Lung (tissue), 12 donors: ENCODE measurements around the gene FANCD2. TPM values are rescaled to one million over a fixed set of nuclear protein-coding genes. Genes with fewer than 3 reads are reported as not detected.
A peak's percentile ranks its signal among the peaks of the same experiment; 100 is the strongest.
"Not testable (repeated sequence)": the region's sequence is repeated elsewhere in the genome, so short reads cannot be mapped to it uniquely, and the experiment has no call there.

Experiments used
- ATAC-seq: fragments of 200-7000 bp; cut with Tn5 transposase; one replicate; pipeline ENCODE4 v1.9.1; 2020; ENCODE audit warnings: moderate number of reproducible peaks; ENCODE audit not compliant: insufficient read depth, low FRiP score
- DNase-seq, 3 donors: peaks; one replicate each; pipeline ENCODE4 v3.0.0-alpha.2; 2013 to 2017
- H3K27ac ChIP-seq, 2 donors: one replicate each; pipeline ENCODE4 v1.5.1; 2013; ENCODE audit warnings: mild to moderate bottlenecking in 2 of 2, moderate library complexity in 2 of 2, control low read depth in 1 of 2, inconsistent platforms in 1 of 2, low read depth in 1 of 2, low read length in 1 of 2
- H3K27me3 ChIP-seq, 3 donors: one replicate each; pipeline ENCODE4 v1.5.1; 2013; ENCODE audit warnings: low read length in 2 of 3; ENCODE audit not compliant: control insufficient read depth in 3 of 3, insufficient read depth in 3 of 3
- H3K36me3 ChIP-seq, 4 donors: one replicate each; pipeline ENCODE4 v1.5.1; 2013; ENCODE audit warnings: low read length in 4 of 4, mild to moderate bottlenecking in 1 of 4, moderate library complexity in 1 of 4; ENCODE audit not compliant: control insufficient read depth in 4 of 4, insufficient read depth in 4 of 4
- H3K4me1 ChIP-seq, 5 donors: one replicate each; pipeline ENCODE4 v1.5.1; 2013; ENCODE audit warnings: low read length in 5 of 5, mild to moderate bottlenecking in 2 of 5, moderate library complexity in 1 of 5; ENCODE audit not compliant: control insufficient read depth in 5 of 5, insufficient read depth in 5 of 5
- H3K4me3 ChIP-seq: one replicate; pipeline ENCODE4 v1.5.1; 2013; ENCODE audit warnings: mild to moderate bottlenecking, control low read depth, moderate library complexity
- H3K9ac ChIP-seq, 2 donors: one replicate each; pipeline ENCODE4 v1.5.1; 2013; ENCODE audit warnings: low read length in 2 of 2, control low read depth in 1 of 2; ENCODE audit not compliant: insufficient read depth in 1 of 2
- H3K9me3 ChIP-seq, 4 donors: one replicate each; pipeline ENCODE4 v1.5.1; 2013; ENCODE audit warnings: low read length in 3 of 4, mild to moderate bottlenecking in 1 of 4, moderate library complexity in 1 of 4; ENCODE audit not compliant: control insufficient read depth in 4 of 4, insufficient read depth in 3 of 4
- CTCF ChIP-seq: IDR thresholded peaks from 2 replicates; pipeline ENCODE4 v1.5.1; 2012; ENCODE audit warnings: mild to moderate bottlenecking; ENCODE audit errors: control extremely low read depth, extremely low read depth
- WGBS, 2 donors: extraction: QIAGEN DNeasy Blood & Tissue Kit; methylation state at CpG; one replicate each; pipeline ENCODE4 v1.1.7; 2013; 5-methylcytosine and 5-hydroxymethylcytosine counted together
- polyA plus RNA-seq, 2 donors: library from polyadenylated mRNA; stranded (reverse); fragments of 200-250 nt; gene quantifications; one replicate each; pipeline ENCODE4 v1.2.1, GENCODE V29; 2013
- total RNA-seq, 2 donors: library from RNA; depleted of rRNA in 1 of 2; stranded (reverse); fragments of >200 nt in 1 of 2; gene quantifications; one replicate each; pipeline ENCODE4 v1.2.1, GENCODE V29; 2014 to 2021
- donor health status: control.
- donor health status: control.
- donor health status: Bipolar disorder and iron deficiency.
- donor health status: healthy.
- donor health status: DM: yes; HTN: yes; CAD: no.

FANCD2 gene
- total and polyA plus RNA-seq, 4 donors: 2.9 to 8.6 (median 4.4) TPM

GRCh38 chr3:10025205-10026083 lies 793 bp upstream of the FANCD2 start:
- ATAC-seq: no peak
- H3K9me3 ChIP-seq: peaks cover 0 to 2% (median 0%) of the 10 kb centered on the region in 4 donors
- peaks cover 3 to 22% (median 6%) of the 10 kb centered on the region in 5 donors for H3K4me1 ChIP-seq
- H3K27ac ChIP-seq: peak overlapping the region; percentile 62 to 88
- peak overlapping the region; percentile 69 to 81 for H3K9ac ChIP-seq
- H3K36me3 ChIP-seq: peaks cover 3 to 24% (median 13%) of the 10 kb centered on the region in 4 donors
- H3K27me3 ChIP-seq: no peaks in the 10 kb centered on the region
- TF ChIP-seq CTCF: no peak
- DNase-seq: no peak
- H3K4me3 ChIP-seq: peak overlapping the region; percentile 89
- 27 to 30% methylated on average over 19 of the region's 19 CpGs for WGBS, 2 donors

- Histone ChIP-seq H3K27ac (no peak overlapping the region), H3K9me3 (no peaks in the 10 kb centered on the region), H3K9ac (no peak overlapping the region), H3K27me3 (no peaks in the 10 kb centered on the region), H3K4me1 (no peaks in the 10 kb centered on the region), H3K4me3 (no peak overlapping the region), H3K36me3 (peaks cover 0 to 6% (median 2%) of the 10 kb centered on the region in 4 donors)
- no peak for TF ChIP-seq CTCF
- 97 to 99% methylated on average over 5 of the region's 5 CpGs for WGBS, 2 donors
- DNase-seq (no peak), ATAC-seq (no peak)
Measured at GRCh38 chr3:10041034-10041433, 14.8 kb downstream of the FANCD2 start.

- DNase-seq: no peak
- 70 to 78% methylated on average over 2 of the region's 2 CpGs for WGBS, 2 donors
- no peaks in the 10 kb centered on the region for H3K4me1 ChIP-seq
Measured at GRCh38 chr3:10047876-10048275, 21.6 kb downstream of the FANCD2 start.

GRCh38 chr3:10053054-10053453 lies 26.8 kb downstream of the FANCD2 start:
- not testable (repeated sequence) for ATAC-seq, H3K4me3 ChIP-seq, H3K36me3 ChIP-seq, H3K9me3 ChIP-seq, H3K27me3 ChIP-seq, DNase-seq, H3K4me1 ChIP-seq, H3K27ac ChIP-seq, H3K9ac ChIP-seq
- 95% methylated on average over 5 of the region's 6 CpGs for WGBS, 2 donors

More at GRCh38 chr3:10047876-10048275, 21.6 kb downstream of the FANCD2 start:
- H3K27ac ChIP-seq: no peak overlapping the region
- H3K27me3 ChIP-seq: no peaks in the 10 kb centered on the region
- TF ChIP-seq CTCF: no peak
- H3K9ac ChIP-seq: no peak overlapping the region
- H3K36me3 ChIP-seq: no peaks in the 10 kb centered on the region
- no peak for ATAC-seq
- H3K9me3 ChIP-seq: no peaks in the 10 kb centered on the region
- H3K4me3 ChIP-seq: no peak overlapping the region
